Measurements from ENCODE around the gene FKBP2. TPM values are rescaled to one million over a fixed set of nuclear protein-coding genes. Genes with fewer than 3 reads are reported as not detected.

Gene FKBP2
- total RNA-seq, 1 donor from 2014 or later: 41.5 TPM

- no peak overlapping the region for H3K4me2 ChIP-seq (ENCODE audit: low read length)
- peaks cover 19% of the 10 kb centered on the region for H3K4me1 Mint-ChIP-seq (ENCODE audit: low read depth, unreplicated experiment)
- H3K27ac ChIP-seq (ENCODE audit: low read depth, low read length): no peak overlapping the region
- no peak overlapping the region for H2AFZ ChIP-seq (ENCODE audit: low read depth, low read length)
- no peak overlapping the region for H3K4me3 Mint-ChIP-seq (ENCODE audit: unreplicated experiment)
- no peak overlapping the region for H3K27ac Mint-ChIP-seq (ENCODE audit: unreplicated experiment)
- H4K20me1 ChIP-seq (ENCODE audit: insufficient read depth, low read length): peaks cover 22% of the 10 kb centered on the region
- H3K27me3 ChIP-seq (ENCODE audit: insufficient read depth, low read length): no peaks in the 10 kb centered on the region
- H3K36me3 Mint-ChIP-seq (ENCODE audit: low read depth, unreplicated experiment): peaks cover 11% of the 10 kb centered on the region
- TF ChIP-seq EZH2 (IDR thresholded peaks at IDR 0.05; ENCODE audit: insufficient read depth, low read length) (no peak), CTCF (IDR thresholded peaks at IDR 0.05; ENCODE audit: insufficient read depth, low read depth, low read length) (no peak)
- no peak overlapping the region for H3K9ac ChIP-seq (ENCODE audit: low read length)
- no peaks in the 10 kb centered on the region for H3K9me3 ChIP-seq (ENCODE audit: insufficient read depth, low read depth, low read length)
- peaks cover 11% of the 10 kb centered on the region for H3K36me3 ChIP-seq (ENCODE audit: insufficient read depth, low read length)
- no peaks in the 10 kb centered on the region for H3K79me2 ChIP-seq (ENCODE audit: insufficient read depth, low read length)
- H3K4me1 ChIP-seq (ENCODE audit: insufficient read depth, low read length): peaks cover 33% of the 10 kb centered on the region
- H3K4me3 ChIP-seq (ENCODE audit: insufficient read depth, low read depth, low read length): no peak overlapping the region
- no peaks in the 10 kb centered on the region for H3K27me3 Mint-ChIP-seq (ENCODE audit: low read depth, unreplicated experiment)
- DNase-seq (ENCODE audit: low read depth): no peak
- H3K9me3 Mint-ChIP-seq (ENCODE audit: unreplicated experiment): no peaks in the 10 kb centered on the region
- no peak for FAIRE-seq
Observed at GRCh38 chr11:64265176-64266160, 24.6 kb downstream of the FKBP2 start.

DNA sequence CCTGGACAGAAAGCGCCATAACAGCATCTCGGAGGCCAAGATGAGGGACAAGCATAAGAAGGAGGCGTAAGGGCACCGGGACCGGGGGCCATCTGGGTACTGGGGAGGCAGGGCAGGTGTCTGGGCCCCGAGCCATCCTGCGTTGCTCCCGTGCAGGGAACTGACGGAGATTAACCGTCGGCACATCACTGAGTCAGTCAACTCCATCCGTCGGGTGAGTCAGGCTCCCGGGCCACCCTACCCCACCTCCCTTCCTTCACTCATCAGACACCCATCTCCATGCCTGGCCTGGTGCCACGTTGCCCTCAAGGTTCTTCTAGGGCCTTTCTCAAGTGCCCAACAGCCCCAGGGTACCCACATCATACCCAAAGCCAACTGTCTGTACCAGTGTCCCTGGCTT lies 25.4 kb downstream of the FKBP2 start:
- Histone ChIP-seq H3K9me3 (ENCODE audit: insufficient read depth, low read depth, low read length) (no peaks in the 10 kb centered on the region), H3K9ac (ENCODE audit: low read length) (no peak overlapping the region), H3K36me3 (ENCODE audit: insufficient read depth, low read length) (peaks cover 11% of the 10 kb centered on the region), H4K20me1 (ENCODE audit: insufficient read depth, low read length) (peaks cover 22% of the 10 kb centered on the region), H3K79me2 (ENCODE audit: insufficient read depth, low read length) (no peaks in the 10 kb centered on the region), H2AFZ (ENCODE audit: low read depth, low read length) (no peak overlapping the region), H3K4me3 (ENCODE audit: insufficient read depth, low read depth, low read length) (no peak overlapping the region), H3K4me2 (ENCODE audit: low read length) (no peak overlapping the region), H3K27ac (ENCODE audit: low read depth, low read length) (no peak overlapping the region), H3K4me1 (ENCODE audit: insufficient read depth, low read length) (peaks cover 37% of the 10 kb centered on the region), H3K27me3 (ENCODE audit: insufficient read depth, low read length) (no peaks in the 10 kb centered on the region)
- Mint-ChIP-seq H3K27me3 (ENCODE audit: low read depth, unreplicated experiment) (no peaks in the 10 kb centered on the region), H3K4me3 (ENCODE audit: unreplicated experiment) (no peak overlapping the region), H3K27ac (ENCODE audit: unreplicated experiment) (no peak overlapping the region), H3K36me3 (ENCODE audit: low read depth, unreplicated experiment) (peaks cover 8% of the 10 kb centered on the region), H3K4me1 (ENCODE audit: low read depth, unreplicated experiment) (peaks cover 19% of the 10 kb centered on the region), H3K9me3 (ENCODE audit: unreplicated experiment) (no peaks in the 10 kb centered on the region)
- FAIRE-seq (no peak), DNase-seq (ENCODE audit: low read depth) (no peak)
- TF ChIP-seq EZH2 (IDR thresholded peaks at IDR 0.05; ENCODE audit: insufficient read depth, low read length) (no peak), CTCF (IDR thresholded peaks at IDR 0.05; ENCODE audit: insufficient read depth, low read depth, low read length) (no peak)
